Esophagus muscularis mucosa (tissue), 4 donors: ENCODE data around the gene H6PD.

Source experiments
- EP300 ChIP-seq: sonication (generic); formaldehyde crosslinking; IDR thresholded peaks from one replicate; pipeline ENCODE4 v1.6.1; 2017; ENCODE audit warnings: antibody characterized with exemption
- POLR2A ChIP-seq: fragments of 450-650 bp; IDR thresholded peaks from one replicate; pipeline ENCODE4 v1.6.1; 2017; ENCODE audit warnings: antibody characterized with exemption, moderate library complexity, mild to moderate bottlenecking, low read depth
- POLR2AphosphoS5 ChIP-seq, 2 donors: sonication (generic); formaldehyde crosslinking; IDR thresholded peaks; one replicate each; pipeline ENCODE4 v1.6.1; 2017; ENCODE audit warnings: antibody characterized with exemption in 2 of 2
- TF ChIP-seq, protein P1 (sequence below), 3 experiments: fragments of 200-600 bp in 2 of 3; fragments of 450-650 bp in 1 of 3; sonication (generic) in 2 of 3; IDR thresholded peaks; one replicate each; pipeline ENCODE4 v1.5.1; 2017 to 2019; ENCODE audit warnings: antibody characterized with exemption in 3 of 3, mild to moderate bottlenecking in 2 of 3, moderate library complexity in 1 of 3

DNA sequence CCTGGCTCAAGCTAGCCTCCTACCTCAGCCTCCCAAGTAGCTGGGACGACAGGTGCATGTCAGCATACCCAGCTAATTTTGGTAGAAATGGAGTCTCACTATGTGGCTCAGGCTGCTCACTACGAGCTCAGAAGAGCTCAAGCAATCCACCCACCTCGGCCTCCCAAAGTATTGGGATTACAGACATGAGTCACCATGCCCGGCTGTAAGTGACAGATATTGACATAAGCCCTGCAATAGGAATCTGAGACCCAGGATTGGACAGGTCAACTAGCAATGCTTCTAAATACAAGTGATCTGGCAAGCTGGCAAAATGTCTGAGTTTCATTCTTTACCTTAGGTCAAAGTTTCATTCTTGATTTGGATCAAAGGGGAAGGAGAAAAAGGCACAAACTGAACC is 40.5 kb upstream of the H6PD start:
- TF ChIP-seq, protein P1, sequence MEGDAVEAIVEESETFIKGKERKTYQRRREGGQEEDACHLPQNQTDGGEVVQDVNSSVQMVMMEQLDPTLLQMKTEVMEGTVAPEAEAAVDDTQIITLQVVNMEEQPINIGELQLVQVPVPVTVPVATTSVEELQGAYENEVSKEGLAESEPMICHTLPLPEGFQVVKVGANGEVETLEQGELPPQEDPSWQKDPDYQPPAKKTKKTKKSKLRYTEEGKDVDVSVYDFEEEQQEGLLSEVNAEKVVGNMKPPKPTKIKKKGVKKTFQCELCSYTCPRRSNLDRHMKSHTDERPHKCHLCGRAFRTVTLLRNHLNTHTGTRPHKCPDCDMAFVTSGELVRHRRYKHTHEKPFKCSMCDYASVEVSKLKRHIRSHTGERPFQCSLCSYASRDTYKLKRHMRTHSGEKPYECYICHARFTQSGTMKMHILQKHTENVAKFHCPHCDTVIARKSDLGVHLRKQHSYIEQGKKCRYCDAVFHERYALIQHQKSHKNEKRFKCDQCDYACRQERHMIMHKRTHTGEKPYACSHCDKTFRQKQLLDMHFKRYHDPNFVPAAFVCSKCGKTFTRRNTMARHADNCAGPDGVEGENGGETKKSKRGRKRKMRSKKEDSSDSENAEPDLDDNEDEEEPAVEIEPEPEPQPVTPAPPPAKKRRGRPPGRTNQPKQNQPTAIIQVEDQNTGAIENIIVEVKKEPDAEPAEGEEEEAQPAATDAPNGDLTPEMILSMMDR (IDR thresholded peaks at IDR 0.05) = no peak
- TF ChIP-seq POLR2AphosphoS5 (IDR thresholded peaks at IDR 0.05) (no peak), POLR2A (no peak), EP300 (no peak)
